Measurements from ENCODE around the gene OTUB1. TPM values are rescaled to one million over a fixed set of nuclear protein-coding genes. Genes with fewer than 3 reads are reported as not detected.

Gene OTUB1
- total and polyA plus RNA-seq, 2 donors (not counting 1 experiment from before 2014, with no cell fraction given): 78.2 to 119 TPM

GRCh38 chr11:64031001-64031400 lies 44.8 kb downstream of the OTUB1 start:
- POLR2A ChIA-PET: interaction anchor here (0.6 kb wide), 2 partner anchors 43 to 268 kb away, joined by 3 to 9 read pairs; no protein-coding TSS in a partner anchor
- CTCF ChIA-PET: interaction anchor here (1.1 kb wide), 1 partner anchor 194 kb away, joined by 3 read pairs; no protein-coding TSS in a partner anchor
- Histone ChIP-seq H3K4me2 (replicated peaks; ENCODE audit: low read depth, low read length, poor library complexity, severe bottlenecking) (no peak overlapping the region), H4K20me1 (ENCODE audit: control insufficient read depth, insufficient read depth, low read length, poor library complexity, severe bottlenecking) (no peaks in the 10 kb centered on the region), H3K27me3 (replicated peaks in 1 of 4; ENCODE audit: control extremely low read depth in 1 of 4, control insufficient read depth in 3 of 4, insufficient read depth in 4 of 4, low read length in 3 of 4) (peaks cover 0 to 36% (median 13%) of the 10 kb centered on the region in 4 experiments), H3K4me1 (ENCODE audit: control insufficient read depth in 2 of 2, insufficient read depth in 2 of 2, low read length in 2 of 2) (peaks cover 7 to 10% of the 10 kb centered on the region in 2 donors), H2AFZ (ENCODE audit: insufficient read depth, low read depth, low read length, poor library complexity, severe bottlenecking) (no peak overlapping the region), H3K27ac (ENCODE audit: low read length in 2 of 2) (no peak overlapping the region), H3K9me3 (ENCODE audit: control extremely low read depth in 1 of 3, control insufficient read depth in 2 of 3, insufficient read depth in 1 of 3, low read length in 2 of 3) (peaks cover 0 to 5% (median 0%) of the 10 kb centered on the region in 3 donors), H3K9ac (ENCODE audit: low read length) (no peak overlapping the region), H3K4me3 (ENCODE audit: control extremely low read depth in 1 of 5, extremely low read depth in 1 of 5, insufficient read depth in 1 of 5, low read depth in 2 of 5, low read length in 4 of 5) (no peak overlapping the region), H3K79me2 (ENCODE audit: control insufficient read depth, insufficient read depth, low read length) (no peaks in the 10 kb centered on the region), H3K36me3 (replicated peaks in 1 of 2; ENCODE audit: control extremely low read depth in 1 of 2, control insufficient read depth in 1 of 2, extremely low read depth in 1 of 2, insufficient read depth in 2 of 2, low read length in 1 of 2) (no peaks in the 10 kb centered on the region)
- DNase-seq (no peak), ATAC-seq (ENCODE audit: low read depth) (no peak)
- Mint-ChIP-seq H3K4me1 (peaks cover 6% of the 10 kb centered on the region), H3K27me3 (peaks cover 52% of the 10 kb centered on the region), H3K9me3 (ENCODE audit: insufficient read depth) (no peaks in the 10 kb centered on the region), H3K27ac (no peak overlapping the region), H3K4me3 (no peak overlapping the region)
- TF ChIP-seq EZH2 (IDR thresholded peaks at IDR 0.05; ENCODE audit: borderline replicate concordance, insufficient read depth, low read depth, low read length, poor library complexity, severe bottlenecking) (no peak), CTCF (IDR thresholded peaks at IDR 0.05) (no peak)
- WGBS (ENCODE audit: insufficient coverage): 80% methylated on average over 2 of the region's 3 CpGs
- intact Hi-C loops (cut with micrococcal nuclease): no loop called here

- Histone ChIP-seq H3K9me3 (ENCODE audit: control extremely low read depth in 1 of 3, control insufficient read depth in 2 of 3, insufficient read depth in 1 of 3, low read length in 2 of 3) (no peaks in the 10 kb centered on the region), H3K36me3 (replicated peaks in 1 of 2; ENCODE audit: control extremely low read depth in 1 of 2, control insufficient read depth in 1 of 2, extremely low read depth in 1 of 2, insufficient read depth in 2 of 2, low read length in 1 of 2) (no peaks in the 10 kb centered on the region), H3K27me3 (replicated peaks in 1 of 4; ENCODE audit: control extremely low read depth in 1 of 4, control insufficient read depth in 3 of 4, insufficient read depth in 4 of 4, low read length in 3 of 4) (peaks cover 0 to 42% (median 13%) of the 10 kb centered on the region in 4 experiments), H3K4me1 (ENCODE audit: control insufficient read depth in 2 of 2, insufficient read depth in 2 of 2, low read length in 2 of 2) (peaks cover 15 to 17% of the 10 kb centered on the region in 2 donors), H2AFZ (ENCODE audit: insufficient read depth, low read depth, low read length, poor library complexity, severe bottlenecking) (no peak overlapping the region), H4K20me1 (ENCODE audit: control insufficient read depth, insufficient read depth, low read length, poor library complexity, severe bottlenecking) (no peaks in the 10 kb centered on the region), H3K9ac (ENCODE audit: low read length) (no peak overlapping the region), H3K4me2 (replicated peaks; ENCODE audit: low read depth, low read length, poor library complexity, severe bottlenecking) (no peak overlapping the region), H3K4me3 (ENCODE audit: control extremely low read depth in 1 of 5, extremely low read depth in 1 of 5, insufficient read depth in 1 of 5, low read depth in 2 of 5, low read length in 4 of 5) (no peak overlapping the region), H3K79me2 (ENCODE audit: control insufficient read depth, insufficient read depth, low read length) (no peaks in the 10 kb centered on the region), H3K27ac (ENCODE audit: low read length in 2 of 2) (no peak overlapping the region)
- peaks cover 6% of the 10 kb centered on the region for H3K4me1 Mint-ChIP-seq
- no peak overlapping the region for H3K4me3 Mint-ChIP-seq
- TF ChIP-seq CTCF (IDR thresholded peaks at IDR 0.05) (no peak), EZH2 (IDR thresholded peaks at IDR 0.05; ENCODE audit: borderline replicate concordance, insufficient read depth, low read depth, low read length, poor library complexity, severe bottlenecking) (no peak)
- ChIA-PET POLR2A (no interaction called here), CTCF (interaction anchor here (1.5 kb wide), 1 partner anchor 31 kb away, joined by 4 read pairs; no protein-coding TSS in a partner anchor)
- ATAC-seq (ENCODE audit: low read depth): no peak
- no peak overlapping the region for H3K27ac Mint-ChIP-seq
- H3K27me3 Mint-ChIP-seq: peaks cover 43% of the 10 kb centered on the region
- 82% methylated on average over 4 of the region's 4 CpGs for WGBS (ENCODE audit: insufficient coverage)
- no peaks in the 10 kb centered on the region for H3K9me3 Mint-ChIP-seq (ENCODE audit: insufficient read depth)
- no peak for DNase-seq
- intact Hi-C loops (cut with micrococcal nuclease): no loop called here
Measured at GRCh38 chr11:64032050-64032449, 45.8 kb downstream of the OTUB1 start.
